SK-N-SH (cell line): ENCODE data around the gene FEM1C.

ENCODE experiments used
- EZH2phosphoT487 ChIP-seq: fragments of 200-600 bp; sonication (generic); IDR thresholded peaks from 2 replicates; pipeline ENCODE4 v1.6.1; 2017; ENCODE audit warnings: low read depth, mixed run types, mild to moderate bottlenecking, antibody characterized with exemption, moderate library complexity, borderline replicate concordance
- POLR2AphosphoS5 ChIP-seq: IDR thresholded peaks from 2 replicates; pipeline ENCODE4 v1.6.1; 2012; ENCODE audit warnings: low read depth, low read length
- RCOR1 ChIP-seq: fragments of 150-350 bp; IDR thresholded peaks from 2 replicates; pipeline ENCODE4 v1.6.1; 2017; ENCODE audit warnings: antibody characterized with exemption, low read length
- TF ChIP-seq, protein P1 (sequence below): fragments of 200-600 bp; sonication (generic); IDR thresholded peaks from 2 replicates; pipeline ENCODE4 v1.6.1; 2017; ENCODE audit warnings: antibody characterized with exemption, mild to moderate bottlenecking, moderate library complexity

DNA sequence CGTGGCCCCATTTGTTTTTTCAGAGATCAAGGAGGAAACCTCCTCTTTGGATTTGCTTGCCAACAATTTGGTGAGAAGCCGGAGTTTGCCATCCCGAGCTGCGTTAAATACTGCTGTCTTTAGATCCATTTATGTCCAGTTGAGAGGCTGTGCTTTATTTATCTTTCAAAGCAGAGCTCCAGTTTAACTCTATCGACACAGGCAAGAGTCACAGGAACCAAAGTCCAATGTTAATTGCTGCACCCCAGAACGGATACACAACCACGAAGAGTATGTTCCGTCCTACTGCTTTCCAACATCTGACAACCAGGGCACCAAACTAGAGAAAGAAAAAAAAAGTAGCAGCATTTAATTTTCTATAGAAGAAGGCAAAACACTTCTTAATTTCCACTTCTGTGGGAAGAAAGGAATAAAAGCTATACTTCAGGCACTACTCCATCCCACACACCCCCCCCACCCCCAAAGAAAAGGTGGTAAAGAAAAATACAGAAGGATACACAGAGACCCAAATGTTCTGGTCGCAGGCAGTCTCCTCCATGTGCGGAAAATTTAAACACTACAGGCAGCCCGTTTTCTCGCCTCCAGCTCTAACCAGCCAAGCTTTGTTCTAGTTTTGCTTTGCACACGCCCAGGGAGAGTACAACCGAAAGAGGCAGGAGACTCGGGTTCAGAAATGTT, 1.1 kb downstream of the FEM1C start:
- TF ChIP-seq, protein P1, sequence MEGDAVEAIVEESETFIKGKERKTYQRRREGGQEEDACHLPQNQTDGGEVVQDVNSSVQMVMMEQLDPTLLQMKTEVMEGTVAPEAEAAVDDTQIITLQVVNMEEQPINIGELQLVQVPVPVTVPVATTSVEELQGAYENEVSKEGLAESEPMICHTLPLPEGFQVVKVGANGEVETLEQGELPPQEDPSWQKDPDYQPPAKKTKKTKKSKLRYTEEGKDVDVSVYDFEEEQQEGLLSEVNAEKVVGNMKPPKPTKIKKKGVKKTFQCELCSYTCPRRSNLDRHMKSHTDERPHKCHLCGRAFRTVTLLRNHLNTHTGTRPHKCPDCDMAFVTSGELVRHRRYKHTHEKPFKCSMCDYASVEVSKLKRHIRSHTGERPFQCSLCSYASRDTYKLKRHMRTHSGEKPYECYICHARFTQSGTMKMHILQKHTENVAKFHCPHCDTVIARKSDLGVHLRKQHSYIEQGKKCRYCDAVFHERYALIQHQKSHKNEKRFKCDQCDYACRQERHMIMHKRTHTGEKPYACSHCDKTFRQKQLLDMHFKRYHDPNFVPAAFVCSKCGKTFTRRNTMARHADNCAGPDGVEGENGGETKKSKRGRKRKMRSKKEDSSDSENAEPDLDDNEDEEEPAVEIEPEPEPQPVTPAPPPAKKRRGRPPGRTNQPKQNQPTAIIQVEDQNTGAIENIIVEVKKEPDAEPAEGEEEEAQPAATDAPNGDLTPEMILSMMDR, result no peak
- TF ChIP-seq EZH2phosphoT487 (no peak), POLR2AphosphoS5 (no peak), RCOR1 (no peak)
